Heart right ventricle (tissue), 16 donors: ENCODE data around the gene POLK. TPM values are rescaled to one million over a fixed set of nuclear protein-coding genes. Genes with fewer than 3 reads are reported as not detected.
A peak's percentile ranks its signal among the peaks of the same experiment; 100 is the strongest.

Experiments used
- ATAC-seq, 8 donors: fragments of 200-7000 bp; cut with Tn5 transposase; one replicate each; pipeline ENCODE4 v1.9.1; 2020; ENCODE audit warnings: mild to moderate bottlenecking in 8 of 8, moderate library complexity in 8 of 8, moderate number of reproducible peaks in 1 of 8
- DNase-seq, 2 donors: peaks; one replicate each; pipeline ENCODE4 v3.0.0-alpha.2; 2020
- H3K27ac ChIP-seq, 10 donors: fragments of 200-600 bp; sonication (generic) in 2 of 10; one replicate each; pipeline versions ENCODE4 v1.5.0 to v1.8.0; 2020 to 2022; ENCODE audit warnings: mild to moderate bottlenecking in 3 of 10
- H3K27me3 ChIP-seq, 7 donors: fragments of 200-600 bp; one replicate each; pipeline ENCODE4 v1.8.0; 2021 to 2022; ENCODE audit warnings: mild to moderate bottlenecking in 2 of 7
- H3K36me3 ChIP-seq, 9 donors: fragments of 200-600 bp; sonication (generic) in 1 of 9; one replicate each; pipeline versions ENCODE4 v1.5.0 to v1.8.0; 2020 to 2022; ENCODE audit warnings: mild to moderate bottlenecking in 2 of 9
- H3K4me1 ChIP-seq, 9 donors: fragments of 200-600 bp; sonication (generic) in 1 of 9; one replicate each; pipeline versions ENCODE4 v1.5.0 to v1.8.0; 2020 to 2022; ENCODE audit warnings: mild to moderate bottlenecking in 4 of 9
- H3K4me3 ChIP-seq, 10 donors: fragments of 200-600 bp; sonication (generic) in 2 of 10; one replicate each; pipeline versions ENCODE4 v1.5.0 to v1.8.0; 2020 to 2022; ENCODE audit warnings: mild to moderate bottlenecking in 7 of 10, moderate library complexity in 2 of 10
- H3K9me3 ChIP-seq, 11 donors: fragments of 200-600 bp in 10 of 11; sonication (generic) in 2 of 11; one replicate each; pipeline versions ENCODE4 v1.5.0 to v1.8.0; 2013 to 2022; ENCODE audit warnings: mild to moderate bottlenecking in 2 of 11, control low read depth in 1 of 11, moderate library complexity in 1 of 11
- CTCF ChIP-seq, 9 donors: fragments of 200-600 bp; sonication (generic) in 2 of 9; IDR thresholded peaks; one replicate each; pipeline versions ENCODE4 v1.5.0 to v1.8.0; 2021 to 2022; ENCODE audit warnings: antibody characterized with exemption in 9 of 9, mild to moderate bottlenecking in 5 of 9, moderate library complexity in 1 of 9
- WGBS, 2 donors: extraction: QIAGEN DNeasy Blood & Tissue Kit; methylation state at CpG; one replicate each; pipeline ENCODE4 v1.1.7; 2013; ENCODE audit warnings: inconsistent platforms in 1 of 2; 5-methylcytosine and 5-hydroxymethylcytosine counted together
- intact Hi-C, 10 donors: fragments of 100-400 bp; cut with DNase I; formaldehyde crosslinking; loops; one replicate each; pipeline versions ENCODE4 v1.11.1 to v1.14.2; 2022
- polyA plus RNA-seq, 2 donors: library from polyadenylated mRNA; stranded (reverse); fragments of 200-250 nt; gene quantifications; one replicate each; pipeline ENCODE4 v1.2.3, GENCODE V29; 2013
- total RNA-seq, 10 donors: library from RNA; stranded (reverse); fragmentation: NEBNext Ultra II Directional in 3 of 10; extraction: Animal tissue kit (Norgen Biotek cat#: 25700) in 3 of 10; gene quantifications; one replicate each; pipeline versions ENCODE4 v1.2.1 to v1.2.4, GENCODE V29; 2021 to 2023
- donor health status: Arrhythmogenic right ventricular cardiomyopathy.
- donor health status: ischemic (EF 13 %, LVEDD 7.1; RV severe dilation, severe dysfunction).
- donor health status: healthy with polysubstance abuse.
- donor health status: DM: no; HTN: yes; CAD: no.
- donor health status: DM: no; HTN: no; CAD: no.
- donor health status: ischemic (EF 25% LVEDD 6.9; RV normal size, moderate dysfunction).
- donor health status: ischemic (EF 25% LVEDD 5.7; RV mildly dilated, moderate dysfunction).
- donor health status: healthy.
- donor health status: DM: yes; HTN: yes; CAD: no.
- donor health status: Ischemic cardiomyopathy.
- donor health status: ischemic (EF 35%, LVEDD 5.7; RV mildly dilated, moderate dysfunction).
- donor health status: nonischemic (EF 11% LVEDD 7.7; RV severe dilation, severe dysfunction).
- donor health status: DM: yes; HTN: yes; CAD: no.
- donor health status: PGD.
- donor health status: ischemic (EF 29% LVEDD 5.4; RV normal size, mild dysfunction).
- donor health status: nonischemic (EF 23%, LVEDD 6.1; RV moderate dilation, normal function).

POLK gene
- total and polyA plus RNA-seq, 12 donors: 4.0 to 27.2 (median 22.6) TPM

DNA sequence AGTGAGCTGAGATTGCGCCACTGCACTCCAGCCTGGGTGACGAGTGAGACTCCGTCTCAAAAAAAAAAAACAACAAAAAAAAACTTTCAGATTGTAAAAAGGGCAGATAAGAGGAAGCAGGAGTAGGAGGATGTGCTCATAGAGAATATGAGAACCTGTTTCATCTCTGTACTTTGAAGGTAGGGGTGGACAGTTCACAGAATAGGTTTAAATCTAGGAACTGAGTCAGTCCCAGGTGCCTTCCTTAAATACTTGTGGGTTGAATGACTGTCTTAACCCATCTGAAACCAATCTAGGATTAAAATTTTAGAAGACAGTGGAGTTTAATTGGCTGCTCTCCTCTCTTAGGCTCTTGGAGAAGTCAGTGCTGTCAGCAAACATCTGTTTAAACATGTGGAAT lies 12.4 kb downstream of the POLK start:
- Histone ChIP-seq H3K27ac (no peak overlapping the region), H3K4me3 (no peak overlapping the region), H3K27me3 (no peaks in the 10 kb centered on the region), H3K9me3 (peaks cover 0 to 28% (median 15%) of the 10 kb centered on the region in 11 donors), H3K36me3 (peaks cover 0 to 20% (median 0%) of the 10 kb centered on the region in 9 donors), H3K4me1 (peaks cover 0 to 47% (median 17%) of the 10 kb centered on the region in 9 donors)
- TF ChIP-seq CTCF (IDR thresholded peaks at IDR 0.05): no peak
- 72 to 84% methylated on average over 3 of the region's 3 CpGs for WGBS, 2 donors
- intact Hi-C loops: no loop called here
- no peak for ATAC-seq
- no peak for DNase-seq

DNA sequence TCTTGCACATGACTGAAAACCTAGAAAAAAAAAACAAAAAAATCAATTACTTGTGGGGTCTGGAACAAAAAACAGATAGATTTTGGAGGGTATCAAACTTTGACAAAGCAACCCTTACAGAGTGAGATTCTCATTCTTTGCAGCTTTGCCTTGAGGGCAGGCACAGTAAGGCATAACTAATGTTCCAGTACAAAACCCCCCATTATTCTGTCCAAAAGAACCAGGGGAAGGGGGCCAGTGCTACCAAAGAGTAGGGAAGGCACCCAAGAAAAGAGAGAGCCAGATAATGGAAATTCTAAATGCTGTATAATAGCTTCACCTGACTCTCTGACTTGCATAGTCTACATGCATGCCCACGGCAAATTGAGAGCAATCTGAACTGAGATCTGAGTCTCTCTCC lies 12.9 kb downstream of the POLK start:
- DNase-seq (no peak), ATAC-seq (no peak)
- Histone ChIP-seq H3K4me1 (peaks cover 0 to 46% (median 11%) of the 10 kb centered on the region in 9 donors), H3K9me3 (peaks cover 0 to 27% (median 15%) of the 10 kb centered on the region in 11 donors), H3K27ac (no peak overlapping the region), H3K4me3 (no peak overlapping the region), H3K27me3 (no peaks in the 10 kb centered on the region), H3K36me3 (peaks cover 0 to 20% (median 0%) of the 10 kb centered on the region in 9 donors)
- no peak for TF ChIP-seq CTCF (IDR thresholded peaks at IDR 0.05)
- intact Hi-C loops: no loop called here
- 83 to 84% methylated on average over 1 of the region's 1 CpG for WGBS, 2 donors

GRCh38 chr5:75525344-75525743 lies 13.7 kb downstream of the POLK start:
- Histone ChIP-seq H3K27me3 (no peaks in the 10 kb centered on the region), H3K27ac (peak overlapping the region in 1 of 10 donors; percentile 46), H3K9me3 (peaks cover 0 to 21% (median 13%) of the 10 kb centered on the region in 11 donors), H3K36me3 (peaks cover 0 to 17% (median 0%) of the 10 kb centered on the region in 9 donors), H3K4me3 (no peak overlapping the region), H3K4me1 (peaks cover 0 to 46% (median 10%) of the 10 kb centered on the region in 9 donors)
- 93% methylated on average over 1 of the region's 1 CpG for WGBS, 2 donors
- intact Hi-C loops: no loop called here
- ATAC-seq: no peak
- TF ChIP-seq CTCF (IDR thresholded peaks at IDR 0.05): no peak
- no peak for DNase-seq

DNA sequence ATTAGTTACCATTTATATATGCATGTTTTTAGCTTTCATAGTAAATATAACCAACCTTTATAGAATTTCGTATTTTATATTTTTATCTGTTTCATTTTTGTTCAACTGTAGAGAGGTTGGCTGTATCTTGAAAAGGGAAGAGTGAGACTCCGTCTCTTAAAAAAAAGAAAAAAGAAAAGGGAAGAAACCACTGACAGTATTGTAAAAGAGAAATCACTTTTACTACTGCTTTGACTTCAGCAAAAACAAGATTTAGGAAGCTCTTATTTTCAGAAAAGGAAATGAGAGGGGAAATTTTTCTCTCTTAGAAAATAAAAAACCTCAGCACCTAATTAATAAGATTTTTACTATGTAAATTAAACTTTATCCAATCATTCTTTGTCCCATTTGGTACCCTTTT lies 14.4 kb downstream of the POLK start:
- Histone ChIP-seq H3K27me3 (no peaks in the 10 kb centered on the region), H3K4me1 (peaks cover 0 to 46% (median 10%) of the 10 kb centered on the region in 9 donors), H3K9me3 (peaks cover 0 to 14% (median 7%) of the 10 kb centered on the region in 11 donors), H3K27ac (peak overlapping the region in 1 of 10 donors; percentile 46), H3K4me3 (no peak overlapping the region), H3K36me3 (peaks cover 0 to 10% (median 0%) of the 10 kb centered on the region in 9 donors)
- 85 to 94% methylated on average over 2 of the region's 2 CpGs for WGBS, 2 donors
- TF ChIP-seq CTCF (IDR thresholded peaks at IDR 0.05): no peak
- DNase-seq (no peak), ATAC-seq (no peak)
- intact Hi-C loops: no loop called here
